Measurements from ENCODE around the gene GMCL2.

Gene GMCL2

GRCh38 chr5:178182158-178182876 is 4.9 kb downstream of the GMCL2 start:
- no peak for DNase-seq (ENCODE audit: low read depth in 3 of 3)

DNA sequence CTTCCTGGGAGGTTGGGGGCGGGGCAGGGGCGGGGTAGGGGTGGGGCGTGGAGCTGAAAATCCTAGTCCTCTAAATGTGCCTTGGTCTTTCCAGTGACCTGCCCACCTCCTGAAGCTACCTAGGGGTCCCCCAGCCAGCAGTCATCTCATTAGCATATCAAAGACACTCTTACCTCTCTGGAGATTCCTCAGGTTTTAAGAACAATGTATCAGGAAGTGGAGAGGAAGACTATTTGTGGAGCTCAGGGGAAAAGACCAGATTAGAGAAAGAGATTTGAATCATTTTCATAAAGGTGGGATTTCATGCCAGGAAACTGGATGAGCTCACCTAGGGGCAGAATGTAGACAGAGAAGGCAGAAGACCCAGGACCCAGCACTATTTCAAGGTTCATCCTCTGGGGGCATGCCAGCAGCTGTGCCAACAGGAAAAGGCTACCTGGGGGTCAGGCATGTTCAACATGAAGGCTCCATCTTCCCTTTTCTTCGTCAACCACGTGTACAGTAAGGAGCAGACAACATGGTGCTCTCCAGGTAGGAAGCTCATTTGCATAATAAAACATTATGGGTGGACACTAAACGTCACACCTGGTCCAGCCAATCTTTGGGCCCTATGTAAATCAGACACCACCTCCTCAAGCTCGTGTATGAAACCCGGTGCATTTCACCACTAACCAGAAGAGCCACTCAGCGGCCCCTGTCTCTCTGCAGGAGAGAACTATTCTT is 6.9 kb downstream of the GMCL2 start:
- no peak for DNase-seq (ENCODE audit: low read depth in 3 of 3)

DNA sequence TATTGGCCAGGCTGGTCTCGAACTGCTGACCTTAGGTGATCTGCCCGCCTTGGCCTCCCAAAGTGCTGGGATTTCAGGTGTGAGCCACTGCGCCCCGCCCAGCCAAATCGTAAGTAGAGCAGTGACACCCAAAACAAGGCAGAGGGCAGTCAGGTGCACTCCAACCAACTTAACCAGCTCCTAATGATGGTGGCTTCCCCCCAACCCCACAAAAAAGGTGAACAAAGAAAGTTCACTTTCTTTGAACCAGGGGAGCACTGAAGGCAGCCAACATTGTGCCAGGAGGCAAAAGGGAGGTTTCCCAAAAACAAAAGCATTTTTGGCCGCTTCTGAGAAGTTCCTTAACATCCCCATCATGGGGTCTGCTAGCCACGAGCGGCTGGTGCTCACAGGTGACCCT is 9.6 kb downstream of the GMCL2 start:
- no peak for DNase-seq (ENCODE audit: low read depth in 3 of 3)

DNA sequence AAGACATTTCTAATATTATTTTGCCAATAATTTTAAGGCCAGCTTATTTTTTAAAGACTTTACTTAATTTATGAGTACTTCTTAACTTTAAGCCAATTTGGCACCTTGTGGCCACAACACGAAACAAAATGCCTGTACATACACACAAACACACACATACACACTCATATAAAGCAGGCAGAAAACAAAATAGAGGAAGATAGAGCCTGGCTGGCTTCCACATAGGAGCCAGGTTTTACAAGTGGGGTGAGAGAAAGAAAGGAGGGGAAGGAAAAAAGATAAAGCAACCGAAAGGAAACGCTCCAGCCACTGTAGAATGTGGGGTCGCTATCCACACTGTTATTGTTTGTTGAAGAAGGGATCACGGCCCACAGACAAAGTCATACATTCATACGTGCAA is 10.4 kb downstream of the GMCL2 start:
- DNase-seq (ENCODE audit: low read depth in 3 of 3): no peak

DNA sequence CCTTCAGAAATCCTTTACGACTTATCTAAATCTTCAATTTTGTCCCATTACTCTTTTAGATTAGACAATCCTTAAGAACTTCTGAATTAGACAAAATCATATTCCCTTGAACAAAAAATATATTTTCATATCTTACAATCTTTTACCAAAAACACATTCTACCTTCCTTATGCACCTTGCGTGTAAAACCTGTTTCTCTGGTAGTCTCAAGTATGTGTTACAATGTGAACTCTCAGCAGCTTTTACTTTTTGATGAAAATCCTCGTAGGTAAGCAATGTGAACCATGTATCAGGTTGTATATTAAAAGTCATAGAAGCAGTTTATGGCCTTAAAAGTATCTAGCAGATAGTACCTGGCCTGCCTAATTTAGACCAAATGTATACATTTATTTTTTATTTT is 12.7 kb downstream of the GMCL2 start:
- DNase-seq (ENCODE audit: low read depth in 3 of 3): no peak

GRCh38 chr5:178170455-178170854 is 16.7 kb downstream of the GMCL2 start:
- no peak for DNase-seq (ENCODE audit: low read depth in 3 of 3)

GRCh38 chr5:178165581-178165980 is 21.6 kb downstream of the GMCL2 start:
- DNase-seq (ENCODE audit: low read depth in 3 of 3): no peak

DNA sequence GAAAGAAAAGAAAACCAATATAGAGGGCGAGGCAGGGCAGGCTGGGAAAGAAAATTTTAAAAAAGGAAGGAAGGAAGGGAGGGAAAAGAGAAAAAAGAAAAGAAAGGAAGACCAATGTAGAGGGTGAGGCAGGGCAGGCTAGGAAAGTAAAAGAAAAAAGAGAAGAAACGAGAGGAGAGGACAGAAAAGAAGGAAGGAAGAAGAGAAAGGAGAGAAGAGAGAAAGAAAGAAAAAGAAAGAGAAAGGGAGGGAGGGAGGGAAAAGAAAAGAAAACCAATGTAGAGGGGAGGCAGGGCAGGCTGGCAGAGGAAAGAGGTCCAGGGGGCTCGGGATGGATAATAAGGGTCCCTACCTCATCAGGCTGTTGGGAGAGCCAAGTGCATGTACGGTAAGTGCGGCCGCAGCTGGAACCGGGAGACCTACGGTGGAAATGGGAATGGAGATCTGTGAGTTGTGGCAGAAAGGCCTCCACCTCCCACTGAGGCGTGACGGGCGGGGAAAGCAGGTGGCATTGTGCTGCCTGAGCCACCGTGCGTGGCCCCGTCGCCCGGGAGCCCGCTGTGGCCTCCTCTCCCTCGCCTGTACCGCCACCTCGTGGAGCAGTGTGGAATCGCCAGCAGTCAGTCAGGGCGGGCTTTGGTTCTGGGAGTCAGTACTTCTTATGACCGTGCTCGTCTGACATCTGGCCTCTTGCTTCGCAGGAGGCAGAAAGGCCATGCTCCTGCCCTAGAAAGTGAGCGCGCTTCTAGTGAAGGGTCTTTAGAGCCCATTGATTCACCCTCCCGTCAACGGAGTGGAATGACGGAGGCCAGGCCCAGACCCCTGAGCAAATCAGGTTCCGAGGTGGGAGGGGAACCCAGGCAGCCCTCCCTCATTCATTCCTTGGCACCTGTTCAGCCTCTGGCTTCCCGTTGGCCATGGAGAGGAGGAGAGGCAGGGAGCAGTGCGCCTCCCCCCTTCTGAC is 23.1 kb downstream of the GMCL2 start:
- DNase-seq (ENCODE audit: low read depth in 3 of 3): peak; percentile 84 to 90 (median 86)

- no peak for DNase-seq (ENCODE audit: low read depth in 3 of 3)
These were observed 24.7 kb downstream of the GMCL2 start for GRCh38 chr5:178162481-178162880.

DNA sequence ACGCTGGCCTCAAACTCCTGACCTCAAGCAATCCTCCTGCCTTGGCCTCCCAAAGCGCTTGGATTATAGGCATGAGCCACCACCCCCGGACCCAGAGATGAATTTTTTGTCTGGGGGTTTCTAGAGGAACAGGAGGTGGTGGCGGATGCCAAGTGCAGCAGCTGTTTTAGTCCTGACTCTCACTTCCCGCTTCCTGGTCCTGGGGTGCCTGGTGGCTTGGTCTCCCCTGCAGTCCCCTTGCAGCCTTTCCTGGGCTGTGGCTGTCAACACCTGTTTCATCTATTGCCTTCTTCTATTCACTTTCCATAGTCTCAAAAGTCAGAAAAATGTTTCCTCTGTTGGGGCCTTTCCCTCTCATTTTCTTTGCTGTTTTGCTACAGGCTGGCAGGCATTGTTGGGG is 27.0 kb downstream of the GMCL2 start:
- DNase-seq (ENCODE audit: low read depth in 3 of 3): no peak

GRCh38 chr5:178155065-178155464 is 32.1 kb downstream of the GMCL2 start:
- DNase-seq (ENCODE audit: low read depth in 3 of 3): no peak

DNA sequence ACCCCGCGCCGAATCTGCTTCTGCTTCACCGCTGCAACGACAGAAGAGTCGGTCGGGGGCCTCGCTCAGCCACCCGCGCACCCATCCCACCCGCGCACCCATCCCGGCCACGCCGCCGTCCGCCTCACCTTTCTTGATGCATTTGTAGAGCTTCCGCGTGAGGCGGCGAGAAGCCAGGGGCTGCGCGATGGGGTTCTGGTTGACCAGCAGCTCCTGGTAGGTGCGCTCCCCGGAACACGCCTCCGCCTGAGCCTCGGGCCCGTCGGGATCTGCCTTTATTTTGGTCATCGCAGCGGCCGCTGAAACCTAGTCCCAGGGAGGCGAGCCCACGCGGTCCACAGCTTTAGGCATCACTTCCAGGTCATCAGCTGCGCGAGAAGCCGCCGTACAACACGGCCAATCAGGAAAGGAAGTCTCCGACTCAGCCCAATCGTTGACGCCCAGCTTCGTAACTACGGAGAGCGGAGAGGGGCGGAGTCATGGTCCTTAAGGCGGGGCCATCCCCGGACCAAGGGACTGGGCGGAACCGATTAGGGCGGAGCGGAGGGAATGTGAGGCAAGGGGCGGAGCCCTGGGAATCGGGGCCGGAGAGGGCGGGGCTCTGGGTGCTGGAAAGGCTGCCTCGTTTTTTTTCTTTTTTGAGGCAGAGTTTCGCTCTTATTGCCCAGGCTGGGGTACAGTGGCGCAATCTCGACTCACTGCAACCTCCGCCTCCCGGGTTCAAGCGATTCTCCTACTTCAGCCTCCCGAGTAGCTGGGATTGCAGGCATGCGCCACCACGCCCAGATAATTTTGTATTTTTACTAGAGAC is 33.4 kb downstream of the GMCL2 start, which contains the start of gene NHP2:
Gene NHP2, minus strand, starts transcription at position 356 of the 811 bp plus-strand sequence. Its CDS starts 68 bp downstream, at position 288.
- peak; percentile 97 to 99 (median 97) for DNase-seq (ENCODE audit: low read depth in 3 of 3)

GRCh38 chr5:178152491-178153444 is 34.4 kb downstream of the GMCL2 start:
- DNase-seq (ENCODE audit: low read depth in 3 of 3): no peak

DNA sequence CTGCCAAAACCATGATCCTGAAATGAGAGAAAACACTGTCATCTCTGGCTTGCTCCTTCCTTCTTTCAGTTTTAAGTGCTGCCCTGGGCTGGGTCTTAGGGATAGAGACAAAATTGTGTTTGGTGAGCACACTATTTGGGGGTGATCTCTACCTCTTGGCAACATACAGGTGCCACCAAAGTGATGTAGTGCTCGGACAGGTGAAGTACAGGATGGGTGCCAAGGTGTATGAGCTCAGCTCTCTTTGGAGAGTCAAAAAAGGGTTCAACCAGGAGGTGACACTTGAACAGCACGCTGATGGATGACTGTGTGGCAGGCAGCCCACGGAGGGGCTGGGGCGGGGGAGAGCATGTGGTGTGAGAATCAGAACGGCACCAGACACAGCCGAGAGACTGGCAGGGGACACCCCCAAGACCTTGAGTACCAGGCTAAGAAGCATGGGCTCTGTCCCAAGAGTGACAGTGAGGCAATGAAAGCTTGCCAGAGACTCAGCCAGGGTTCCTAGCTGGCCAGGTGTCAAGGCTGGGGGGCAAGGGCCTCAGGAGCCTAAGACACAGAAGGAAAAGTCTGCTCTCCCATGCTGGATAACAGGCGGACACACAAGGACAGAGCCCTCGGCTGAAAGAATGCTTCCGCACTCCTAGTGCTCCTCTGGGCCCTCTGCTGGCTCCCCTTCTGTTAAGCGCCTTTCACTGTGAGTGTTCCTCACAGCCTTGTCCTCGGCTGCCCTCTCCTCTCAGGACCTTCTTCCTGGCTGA is 36.0 kb downstream of the GMCL2 start:
- no peak for DNase-seq (ENCODE audit: low read depth in 3 of 3)

GRCh38 chr5:178149199-178149932 is 37.8 kb downstream of the GMCL2 start:
- DNase-seq (ENCODE audit: low read depth in 3 of 3): no peak

- DNase-seq (ENCODE audit: low read depth in 3 of 3): no peak
These were observed 39.8 kb downstream of the GMCL2 start for GRCh38 chr5:178147406-178147805.

DNA sequence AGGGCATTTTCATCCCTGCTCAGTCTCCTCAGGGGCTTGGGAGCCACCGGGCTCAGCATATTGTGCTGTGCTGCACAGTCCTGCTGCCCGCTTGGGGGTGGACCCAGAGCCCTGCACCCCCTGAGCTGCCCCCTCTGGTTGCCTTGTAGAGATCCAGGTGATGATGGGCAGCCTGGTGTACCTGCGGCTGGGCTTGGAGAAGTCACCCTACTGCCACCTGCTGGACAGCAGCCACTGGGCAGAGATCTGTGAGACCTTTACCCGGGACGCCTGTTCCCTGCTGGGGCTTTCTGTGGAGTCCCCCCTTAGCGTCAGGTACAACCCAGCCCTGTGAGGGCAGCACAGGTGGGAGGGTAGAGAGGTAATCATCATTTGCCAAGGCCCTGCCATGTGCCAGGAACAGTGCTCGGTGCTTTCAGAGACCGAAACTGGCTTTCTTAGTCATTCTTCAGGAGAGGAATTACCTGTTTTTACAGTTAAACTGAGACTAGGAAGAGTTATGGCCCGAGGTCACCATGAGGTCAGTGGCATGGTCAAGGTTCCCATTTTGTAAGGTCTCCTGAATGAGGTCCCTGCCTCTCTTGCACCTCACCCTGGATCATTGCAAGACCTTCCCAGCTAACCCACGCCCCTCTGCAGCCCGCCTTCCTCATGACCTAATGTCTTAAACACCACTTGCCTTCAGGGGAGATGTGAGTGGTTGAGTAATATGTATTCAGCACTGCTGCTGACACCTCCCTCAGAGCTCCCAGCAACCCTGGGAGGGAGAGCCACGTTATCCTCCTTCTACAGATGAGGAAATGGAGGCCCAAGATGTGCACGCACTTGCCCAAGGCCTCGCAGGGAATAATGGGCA is 41.0 kb downstream of the GMCL2 start:
- DNase-seq (ENCODE audit: low read depth in 3 of 3): peak; percentile 29 to 63 (median 41)

- DNase-seq (ENCODE audit: low read depth in 3 of 3): no peak
These were observed 43.3 kb downstream of the GMCL2 start for GRCh38 chr5:178143901-178144300.

All from stimulated activated CD4-positive, alpha-beta T cell treated with anti-CD3 and anti-CD28 coated beads, TNF-alpha, amount 100 ng/mL, for 48 hours (primary cell).